ENCODE measurements around the gene CR1.
A peak's percentile ranks its signal among the peaks of the same experiment; 100 is the strongest.

- TF ChIP-seq CTCF (IDR thresholded peaks at IDR 0.05 in 2 of 3, conservative IDR thresholded peaks at IDR 0.05 in 1 of 3; ENCODE audit: borderline replicate concordance in 1 of 3, insufficient read depth in 1 of 3, low read depth in 2 of 3, low read length in 2 of 3) (peak; percentile 53 to 77 (median 75); a peak in 5 of 6 replicates), POLR2A (IDR thresholded peaks at IDR 0.05; ENCODE audit: borderline replicate concordance, extremely low read depth, insufficient read depth, insufficient read length) (no peak), JUND (IDR thresholded peaks at IDR 0.05) (no peak), RAD21 (IDR thresholded peaks at IDR 0.05; ENCODE audit: low read depth) (peak; percentile 41; the same call in 1 of the 2 replicates), ZNF274 (IDR thresholded peaks at IDR 0.05; ENCODE audit: low read depth, low read length) (no peak), YY1 (IDR thresholded peaks at IDR 0.05; ENCODE audit: extremely low read depth, insufficient replicate concordance, low read depth, low read length) (no peak), ATF3 (IDR thresholded peaks at IDR 0.05) (no peak), POLR2AphosphoS5 (IDR thresholded peaks at IDR 0.05; ENCODE audit: low read depth, low read length) (no peak), EGR1 (IDR thresholded peaks at IDR 0.05; ENCODE audit: low read depth) (no peak), MAX (IDR thresholded peaks at IDR 0.05) (no peak), REST (IDR thresholded peaks at IDR 0.05; ENCODE audit: low read depth) (no peak)
Measured at GRCh38 chr1:207619871-207620542, 124.0 kb downstream of the CR1 start.

Measured in HCT116 (cell line).